ENCODE measurements around the gene TK1. TPM values are rescaled to one million over a fixed set of nuclear protein-coding genes. Genes with fewer than 3 reads are reported as not detected.
A peak's percentile ranks its signal among the peaks of the same experiment; 100 is the strongest.

TK1 gene
- total RNA-seq, 1 experiment from 2014 or later: 340 TPM

- ATAC-seq (no peak), DNase-seq (no peak)
- Histone ChIP-seq H3K9ac (ENCODE audit: low read length) (no peak overlapping the region), H4K20me1 (ENCODE audit: low read length) (0 out of 2 replicates have a peak, but pooled peaks cover 10% of the 10 kb centered on the region), H3K4me1 (ENCODE audit: insufficient read depth, low read length) (peaks cover 12% of the 10 kb centered on the region; the same call in 1 of the 2 replicates), H3K36me3 (ENCODE audit: low read depth, low read length) (peaks cover 46% of the 10 kb centered on the region), H3F3A (ENCODE audit: low read length, unreplicated experiment) (peaks cover 23% of the 10 kb centered on the region), H3K27me3 (ENCODE audit: low read length) (no peaks in the 10 kb centered on the region), H3K9me2 (replicated peaks; ENCODE audit: low read length) (no peaks in the 10 kb centered on the region), H2AFZ (ENCODE audit: low read length) (no peak overlapping the region), H3K27ac (ENCODE audit: low read length) (no peak overlapping the region), H3K4me3 (ENCODE audit: low read length) (no peak overlapping the region), H3K4me2 (ENCODE audit: low read length) (no peak overlapping the region), H3K9me3 (ENCODE audit: low read length) (no peaks in the 10 kb centered on the region), H3K79me2 (ENCODE audit: low read length) (peaks cover 10% of the 10 kb centered on the region; the same call in 1 of the 2 replicates)
- BruUV-seq (replicated peaks): no TSS peak
- ChIA-PET POLR2A (ENCODE audit: unreplicated experiment) (interaction anchor here (0.6 kb wide), 1 partner anchor 31 kb away, joined by 3 read pairs; no protein-coding TSS in a partner anchor), CTCF (no interaction called here)
- no peak for TF ChIP-seq CTCF (conservative IDR thresholded peaks at IDR 0.05; ENCODE audit: low read depth, low read length)
- no peak for TF ChIP-seq EZH2phosphoT487 (IDR thresholded peaks at IDR 0.05; ENCODE audit: borderline replicate concordance, low read length)
- intact Hi-C loops (cut with micrococcal nuclease): loop anchor here (2.0 kb wide), 1 partner anchor 39 kb away; the partner anchor contains the start of gene BIRC5
Observed at GRCh38 chr17:78175643-78175981, 11.2 kb downstream of the TK1 start.

- H3K4me2 ChIP-seq (ENCODE audit: low read length): no peak overlapping the region
- no peaks in the 10 kb centered on the region for H3K27me3 ChIP-seq (ENCODE audit: low read length)
- ATAC-seq: peak; percentile 0; the same call in 1 of the 2 replicates
- POLR2A ChIA-PET (ENCODE audit: unreplicated experiment): interaction anchor here (0.6 kb wide), 2 partner anchors 31 to 561 kb away, joined by 3 to 4 read pairs; no protein-coding TSS in a partner anchor
- H3K9me2 ChIP-seq (replicated peaks; ENCODE audit: low read length): no peaks in the 10 kb centered on the region
- H3K9ac ChIP-seq (ENCODE audit: low read length): no peak overlapping the region
- peaks cover 12% of the 10 kb centered on the region; the same call in 1 of the 2 replicates for H4K20me1 ChIP-seq (ENCODE audit: low read length)
- H3K4me3 ChIP-seq (ENCODE audit: low read length): no peak overlapping the region
- no peak for DNase-seq
- intact Hi-C loops (cut with micrococcal nuclease): loop anchor here (2.0 kb wide), 1 partner anchor 40 kb away; the partner anchor contains the start of gene BIRC5
- CTCF ChIA-PET: interaction anchor here (0.6 to 1.3 kb wide), 5 partner anchors 22 to 357 kb away, joined by 3 to 8 read pairs (median 4); no protein-coding TSS in a partner anchor
- no peak overlapping the region for H3K27ac ChIP-seq (ENCODE audit: low read length)
- H3F3A ChIP-seq (ENCODE audit: low read length, unreplicated experiment): peaks cover 23% of the 10 kb centered on the region
- no TSS peak for BruUV-seq (replicated peaks)
- no peak overlapping the region for H2AFZ ChIP-seq (ENCODE audit: low read length)
- peaks cover 12% of the 10 kb centered on the region; the same call in 1 of the 2 replicates for H3K4me1 ChIP-seq (ENCODE audit: insufficient read depth, low read length)
- TF ChIP-seq EZH2phosphoT487 (IDR thresholded peaks at IDR 0.05; ENCODE audit: borderline replicate concordance, low read length): no peak
- TF ChIP-seq EZH2 (IDR thresholded peaks at IDR 0.05; ENCODE audit: low read length, unreplicated experiment): no peak
- peak; percentile 31 for TF ChIP-seq CTCF (conservative IDR thresholded peaks at IDR 0.05; ENCODE audit: low read depth, low read length)
- no peaks in the 10 kb centered on the region for H3K9me3 ChIP-seq (ENCODE audit: low read length)
- H3K36me3 ChIP-seq (ENCODE audit: low read depth, low read length): peaks cover 40% of the 10 kb centered on the region
- H3K79me2 ChIP-seq (ENCODE audit: low read length): peaks cover 14% of the 10 kb centered on the region
Observed at GRCh38 chr17:78174870-78175642, 11.8 kb downstream of the TK1 start.

Data from PC-3 (cell line).